HEK293 (cell line): ENCODE results near the gene NUP50.

ENCODE experiments used
- CTCF ChIA-PET: fragments of 350-600 bp; formaldehyde crosslinking; extraction: SDS; loops from one replicate; lab custom pipeline; 2021; ENCODE audit warnings: antibody characterized with exemption; lab: Yijun Ruan, JAX
- POLR2A ChIA-PET: fragments of 300-600 bp; formaldehyde crosslinking; extraction: SDS; loops from one replicate; lab custom pipeline; 2020; ENCODE audit warnings: antibody characterized with exemption, inconsistent platforms; lab: Yijun Ruan, JAX
- H3K27ac ChIP-seq: fragments of 200-500 bp; sonication (Bioruptor generic); 2 replicates; pipeline ENCODE4 v1.5.1; 2014; ENCODE audit warnings: low read depth, low read length, control low read depth, inconsistent platforms; ENCODE audit errors: extremely low read depth
- H3K36me3 ChIP-seq, 2 experiments: fragments of 200-500 bp in 1 of 2; sonication (Bioruptor generic) in 1 of 2; 1 replicate in 1 of 2; 2 replicates in 1 of 2; pipeline ENCODE4 v1.5.1; 2014 to 2017; ENCODE audit warnings: inconsistent platforms in 2 of 2, low read length in 2 of 2; ENCODE audit not compliant: control insufficient read depth in 2 of 2, insufficient read depth in 1 of 2
- H3K4me1 ChIP-seq: fragments of 200-500 bp; sonication (Bioruptor generic); 2 replicates; pipeline ENCODE4 v1.5.1; 2014; ENCODE audit warnings: mild to moderate bottlenecking, low read length, inconsistent platforms; ENCODE audit not compliant: control insufficient read depth, insufficient read depth
- H3K4me3 ChIP-seq: 2 replicates; pipeline ENCODE4 v1.5.1; 2011; ENCODE audit warnings: low read depth, mild to moderate bottlenecking, control low read depth, low read length, moderate library complexity
- H3K9me3 ChIP-seq: fragments of 200-500 bp; sonication (Bioruptor generic); 2 replicates; pipeline ENCODE4 v1.5.1; 2014; ENCODE audit warnings: low read depth, low read length, inconsistent platforms; ENCODE audit not compliant: control insufficient read depth, insufficient read depth
- KLF1 ChIP-seq: fragments of 450-650 bp; formaldehyde crosslinking; IDR thresholded peaks from 2 replicates; pipeline ENCODE4 v1.5.1; 2016; ENCODE audit warnings: missing biosample characterization, missing genetic modification characterization
- ZNF202 ChIP-seq: fragments of 450-650 bp; formaldehyde crosslinking; IDR thresholded peaks from 2 replicates; pipeline ENCODE4 v1.5.1; 2016; ENCODE audit warnings: missing biosample characterization, missing genetic modification characterization, borderline replicate concordance
- ZNF248 ChIP-seq: fragments of 450-650 bp; formaldehyde crosslinking; IDR thresholded peaks from 2 replicates; pipeline ENCODE4 v1.5.1; 2017; ENCODE audit warnings: missing biosample characterization, missing genetic modification characterization
- ZNF391 ChIP-seq: fragments of 450-650 bp; formaldehyde crosslinking; IDR thresholded peaks from 2 replicates; pipeline ENCODE4 v1.5.1; 2016; ENCODE audit warnings: low read depth, missing biosample characterization, missing genetic modification characterization, borderline replicate concordance
- ZNF423 ChIP-seq: fragments of 450-650 bp; formaldehyde crosslinking; IDR thresholded peaks from 2 replicates; pipeline ENCODE4 v1.5.1; 2016; ENCODE audit warnings: missing biosample characterization, missing genetic modification characterization
- ZNF473 ChIP-seq: fragments of 450-650 bp; formaldehyde crosslinking; IDR thresholded peaks from 2 replicates; pipeline ENCODE4 v1.5.1; 2017; ENCODE audit warnings: missing biosample characterization, missing genetic modification characterization
- ZNF514 ChIP-seq: fragments of 450-650 bp; formaldehyde crosslinking; IDR thresholded peaks from 2 replicates; pipeline ENCODE4 v1.5.1; 2016; ENCODE audit warnings: missing biosample characterization, missing genetic modification characterization
- ZNF596 ChIP-seq: fragments of 450-650 bp; IDR thresholded peaks from 2 replicates; pipeline ENCODE4 v1.5.0; 2018; ENCODE audit warnings: missing biosample characterization, mild to moderate bottlenecking, missing genetic modification characterization, moderate library complexity
- ZNF707 ChIP-seq: fragments of 450-650 bp; formaldehyde crosslinking; IDR thresholded peaks from 2 replicates; pipeline ENCODE4 v1.5.1; 2016; ENCODE audit warnings: missing biosample characterization, missing genetic modification characterization
- ZNF747 ChIP-seq: fragments of 450-650 bp; formaldehyde crosslinking; IDR thresholded peaks from 2 replicates; pipeline ENCODE4 v1.5.1; 2016; ENCODE audit warnings: missing biosample characterization, missing genetic modification characterization
- TF ChIP-seq, protein P1 (sequence below): fragments of 450-650 bp; formaldehyde crosslinking; conservative IDR thresholded peaks from 2 replicates; pipeline ENCODE4 v1.5.1; 2016; ENCODE audit warnings: low read depth, missing biosample characterization, missing genetic modification characterization
- TF ChIP-seq, protein P2 (sequence below): fragments of 450-650 bp; formaldehyde crosslinking; IDR thresholded peaks from 2 replicates; pipeline ENCODE4 v1.5.1; 2016; ENCODE audit warnings: missing biosample characterization, missing genetic modification characterization, low read depth
- TF ChIP-seq, protein P3 (sequence below): fragments of 450-650 bp; formaldehyde crosslinking; IDR thresholded peaks from 2 replicates; pipeline ENCODE4 v1.5.1; 2016; ENCODE audit warnings: missing biosample characterization, missing genetic modification characterization, borderline replicate concordance

Gene NUP50

DNA sequence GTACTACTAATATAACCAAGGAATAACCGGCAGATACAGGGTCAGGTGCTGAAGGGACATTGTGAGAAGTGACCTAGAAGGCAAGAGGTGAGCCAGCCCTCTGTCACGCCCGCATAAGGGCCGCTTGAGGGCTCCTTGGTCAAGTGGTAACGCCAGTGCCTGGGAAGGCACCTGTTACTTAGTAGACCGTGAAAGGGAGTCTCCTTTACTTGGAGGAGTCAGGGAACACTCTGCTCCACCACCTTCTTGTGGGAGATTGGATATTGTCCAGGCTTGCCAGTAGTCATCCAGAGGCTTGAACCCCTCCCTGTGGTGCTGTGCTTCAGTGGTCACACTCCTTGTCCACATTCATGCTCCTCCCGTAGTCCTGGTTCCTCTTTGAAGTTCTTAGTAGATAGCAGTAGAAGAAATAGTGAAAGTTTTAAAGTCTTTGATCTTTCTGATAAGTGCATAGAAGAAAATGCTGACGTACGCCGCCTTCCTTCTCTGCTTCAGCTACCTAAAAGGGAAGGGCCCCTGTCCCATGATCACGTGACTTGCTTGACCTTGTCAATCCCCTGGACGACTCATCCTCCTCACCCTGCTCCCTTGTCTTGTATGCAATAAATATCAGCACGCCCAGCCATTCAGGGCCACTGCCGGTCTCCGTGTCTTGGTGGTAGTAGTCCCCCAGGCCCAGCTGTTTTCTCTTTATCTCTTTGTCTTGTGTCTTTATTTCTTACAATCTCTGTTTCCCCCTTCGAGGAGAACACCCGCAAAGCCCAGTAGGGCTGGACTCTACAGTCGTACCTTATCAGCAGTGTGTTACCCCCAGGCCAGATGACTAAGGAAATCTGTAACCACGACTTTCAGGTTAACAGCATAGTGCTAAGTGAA, 6.1 kb downstream of the NUP50 start (continued):
- TF ChIP-seq, protein P1, sequence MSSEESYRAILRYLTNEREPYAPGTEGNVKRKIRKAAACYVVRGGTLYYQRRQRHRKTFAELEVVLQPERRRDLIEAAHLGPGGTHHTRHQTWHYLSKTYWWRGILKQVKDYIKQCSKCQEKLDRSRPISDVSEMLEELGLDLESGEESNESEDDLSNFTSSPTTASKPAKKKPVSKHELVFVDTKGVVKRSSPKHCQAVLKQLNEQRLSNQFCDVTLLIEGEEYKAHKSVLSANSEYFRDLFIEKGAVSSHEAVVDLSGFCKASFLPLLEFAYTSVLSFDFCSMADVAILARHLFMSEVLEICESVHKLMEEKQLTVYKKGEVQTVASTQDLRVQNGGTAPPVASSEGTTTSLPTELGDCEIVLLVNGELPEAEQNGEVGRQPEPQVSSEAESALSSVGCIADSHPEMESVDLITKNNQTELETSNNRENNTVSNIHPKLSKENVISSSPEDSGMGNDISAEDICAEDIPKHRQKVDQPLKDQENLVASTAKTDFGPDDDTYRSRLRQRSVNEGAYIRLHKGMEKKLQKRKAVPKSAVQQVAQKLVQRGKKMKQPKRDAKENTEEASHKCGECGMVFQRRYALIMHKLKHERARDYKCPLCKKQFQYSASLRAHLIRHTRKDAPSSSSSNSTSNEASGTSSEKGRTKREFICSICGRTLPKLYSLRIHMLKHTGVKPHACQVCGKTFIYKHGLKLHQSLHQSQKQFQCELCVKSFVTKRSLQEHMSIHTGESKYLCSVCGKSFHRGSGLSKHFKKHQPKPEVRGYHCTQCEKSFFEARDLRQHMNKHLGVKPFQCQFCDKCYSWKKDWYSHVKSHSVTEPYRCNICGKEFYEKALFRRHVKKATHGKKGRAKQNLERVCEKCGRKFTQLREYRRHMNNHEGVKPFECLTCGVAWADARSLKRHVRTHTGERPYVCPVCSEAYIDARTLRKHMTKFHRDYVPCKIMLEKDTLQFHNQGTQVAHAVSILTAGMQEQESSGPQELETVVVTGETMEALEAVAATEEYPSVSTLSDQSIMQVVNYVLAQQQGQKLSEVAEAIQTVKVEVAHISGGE (tag by site-specific recombination): no peak
- TF ChIP-seq ZNF202 (tag by site-specific recombination): no peak

DNA sequence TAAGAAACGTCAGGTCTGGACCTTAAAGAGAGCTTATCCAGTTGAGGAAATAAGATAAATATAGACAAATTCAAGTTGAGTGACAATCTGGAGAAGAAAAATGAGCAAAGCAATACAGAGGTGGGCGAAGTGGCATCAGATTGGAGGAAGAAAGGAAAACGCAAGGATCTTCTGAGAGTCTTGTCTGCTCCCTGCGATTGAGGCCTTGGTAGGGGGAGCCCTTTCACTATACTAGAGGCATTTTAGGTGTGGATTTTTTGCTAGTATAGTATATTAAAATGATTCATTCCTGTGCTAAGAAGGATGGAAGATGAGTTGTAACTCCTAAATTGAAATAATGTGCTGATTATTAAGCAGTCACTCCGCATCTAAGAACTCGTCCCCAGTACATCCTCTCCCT, 8.1 kb downstream of the NUP50 start:
- Histone ChIP-seq H3K9me3 (no peaks in the 10 kb centered on the region), H3K36me3 (peaks cover 89 to 100% of the 10 kb centered on the region in 2 experiments), H3K4me3 (no peak overlapping the region), H3K27ac (no peak overlapping the region), H3K4me1 (no peaks in the 10 kb centered on the region)
- CTCF ChIA-PET: interaction anchor here (0.6 to 1.5 kb wide), 3 partner anchors 33 to 61 kb away, joined by 3 to 4 read pairs (median 3); no protein-coding TSS in a partner anchor
- no peak for TF ChIP-seq ZNF747
- no peak for TF ChIP-seq ZNF514 (tag by site-specific recombination)
- no peak for TF ChIP-seq ZNF596 (tag by site-specific recombination)
- POLR2A ChIA-PET: no interaction called here

DNA sequence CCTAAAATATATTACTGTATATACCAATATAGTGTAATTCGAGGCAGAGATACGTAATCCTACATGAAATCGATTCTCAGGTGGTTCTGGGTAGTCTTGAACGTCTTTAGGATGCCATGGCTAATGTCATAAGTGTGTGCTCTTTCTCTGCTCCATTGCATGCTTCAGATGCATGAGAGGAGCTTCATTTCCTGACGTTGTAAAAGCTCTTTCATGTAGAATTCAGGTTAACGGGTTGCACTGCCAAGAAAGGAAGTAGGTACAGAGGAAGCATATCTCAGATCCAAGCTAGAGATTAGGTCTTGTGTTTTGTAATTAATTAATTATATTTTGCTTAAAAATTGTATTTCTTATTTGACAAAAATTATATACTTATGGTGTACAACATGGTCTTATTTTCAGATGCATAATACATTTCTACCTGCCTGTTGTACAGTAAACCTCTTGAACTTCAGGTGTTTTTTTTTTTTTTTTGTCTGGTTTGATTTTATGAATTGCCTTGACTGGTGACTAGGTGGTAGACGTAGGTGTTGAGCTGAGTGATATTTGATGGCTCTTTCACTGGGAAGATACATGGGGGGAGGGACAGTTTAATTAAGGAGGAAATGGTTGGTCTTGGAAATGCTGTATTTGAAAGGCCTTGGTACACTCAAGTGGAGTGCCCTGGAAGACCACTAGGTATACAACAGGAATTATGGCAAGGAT, 9.3 kb downstream of the NUP50 start:
- POLR2A ChIA-PET: interaction anchor here (1.6 to 2.4 kb wide), 2 partner anchors 7 to 10 kb away, joined by 8 to 9 read pairs; partner anchors contain the start of gene NUP50
- TF ChIP-seq, protein P2, sequence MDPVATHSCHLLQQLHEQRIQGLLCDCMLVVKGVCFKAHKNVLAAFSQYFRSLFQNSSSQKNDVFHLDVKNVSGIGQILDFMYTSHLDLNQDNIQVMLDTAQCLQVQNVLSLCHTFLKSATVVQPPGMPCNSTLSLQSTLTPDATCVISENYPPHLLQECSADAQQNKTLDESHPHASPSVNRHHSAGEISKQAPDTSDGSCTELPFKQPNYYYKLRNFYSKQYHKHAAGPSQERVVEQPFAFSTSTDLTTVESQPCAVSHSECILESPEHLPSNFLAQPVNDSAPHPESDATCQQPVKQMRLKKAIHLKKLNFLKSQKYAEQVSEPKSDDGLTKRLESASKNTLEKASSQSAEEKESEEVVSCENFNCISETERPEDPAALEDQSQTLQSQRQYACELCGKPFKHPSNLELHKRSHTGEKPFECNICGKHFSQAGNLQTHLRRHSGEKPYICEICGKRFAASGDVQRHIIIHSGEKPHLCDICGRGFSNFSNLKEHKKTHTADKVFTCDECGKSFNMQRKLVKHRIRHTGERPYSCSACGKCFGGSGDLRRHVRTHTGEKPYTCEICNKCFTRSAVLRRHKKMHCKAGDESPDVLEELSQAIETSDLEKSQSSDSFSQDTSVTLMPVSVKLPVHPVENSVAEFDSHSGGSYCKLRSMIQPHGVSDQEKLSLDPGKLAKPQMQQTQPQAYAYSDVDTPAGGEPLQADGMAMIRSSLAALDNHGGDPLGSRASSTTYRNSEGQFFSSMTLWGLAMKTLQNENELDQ (tag by site-specific recombination): no peak
- TF ChIP-seq, protein P3, sequence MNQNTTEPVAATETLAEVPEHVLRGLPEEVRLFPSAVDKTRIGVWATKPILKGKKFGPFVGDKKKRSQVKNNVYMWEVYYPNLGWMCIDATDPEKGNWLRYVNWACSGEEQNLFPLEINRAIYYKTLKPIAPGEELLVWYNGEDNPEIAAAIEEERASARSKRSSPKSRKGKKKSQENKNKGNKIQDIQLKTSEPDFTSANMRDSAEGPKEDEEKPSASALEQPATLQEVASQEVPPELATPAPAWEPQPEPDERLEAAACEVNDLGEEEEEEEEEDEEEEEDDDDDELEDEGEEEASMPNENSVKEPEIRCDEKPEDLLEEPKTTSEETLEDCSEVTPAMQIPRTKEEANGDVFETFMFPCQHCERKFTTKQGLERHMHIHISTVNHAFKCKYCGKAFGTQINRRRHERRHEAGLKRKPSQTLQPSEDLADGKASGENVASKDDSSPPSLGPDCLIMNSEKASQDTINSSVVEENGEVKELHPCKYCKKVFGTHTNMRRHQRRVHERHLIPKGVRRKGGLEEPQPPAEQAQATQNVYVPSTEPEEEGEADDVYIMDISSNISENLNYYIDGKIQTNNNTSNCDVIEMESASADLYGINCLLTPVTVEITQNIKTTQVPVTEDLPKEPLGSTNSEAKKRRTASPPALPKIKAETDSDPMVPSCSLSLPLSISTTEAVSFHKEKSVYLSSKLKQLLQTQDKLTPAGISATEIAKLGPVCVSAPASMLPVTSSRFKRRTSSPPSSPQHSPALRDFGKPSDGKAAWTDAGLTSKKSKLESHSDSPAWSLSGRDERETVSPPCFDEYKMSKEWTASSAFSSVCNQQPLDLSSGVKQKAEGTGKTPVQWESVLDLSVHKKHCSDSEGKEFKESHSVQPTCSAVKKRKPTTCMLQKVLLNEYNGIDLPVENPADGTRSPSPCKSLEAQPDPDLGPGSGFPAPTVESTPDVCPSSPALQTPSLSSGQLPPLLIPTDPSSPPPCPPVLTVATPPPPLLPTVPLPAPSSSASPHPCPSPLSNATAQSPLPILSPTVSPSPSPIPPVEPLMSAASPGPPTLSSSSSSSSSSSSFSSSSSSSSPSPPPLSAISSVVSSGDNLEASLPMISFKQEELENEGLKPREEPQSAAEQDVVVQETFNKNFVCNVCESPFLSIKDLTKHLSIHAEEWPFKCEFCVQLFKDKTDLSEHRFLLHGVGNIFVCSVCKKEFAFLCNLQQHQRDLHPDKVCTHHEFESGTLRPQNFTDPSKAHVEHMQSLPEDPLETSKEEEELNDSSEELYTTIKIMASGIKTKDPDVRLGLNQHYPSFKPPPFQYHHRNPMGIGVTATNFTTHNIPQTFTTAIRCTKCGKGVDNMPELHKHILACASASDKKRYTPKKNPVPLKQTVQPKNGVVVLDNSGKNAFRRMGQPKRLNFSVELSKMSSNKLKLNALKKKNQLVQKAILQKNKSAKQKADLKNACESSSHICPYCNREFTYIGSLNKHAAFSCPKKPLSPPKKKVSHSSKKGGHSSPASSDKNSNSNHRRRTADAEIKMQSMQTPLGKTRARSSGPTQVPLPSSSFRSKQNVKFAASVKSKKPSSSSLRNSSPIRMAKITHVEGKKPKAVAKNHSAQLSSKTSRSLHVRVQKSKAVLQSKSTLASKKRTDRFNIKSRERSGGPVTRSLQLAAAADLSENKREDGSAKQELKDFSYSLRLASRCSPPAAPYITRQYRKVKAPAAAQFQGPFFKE (tag by site-specific recombination): no peak
- TF ChIP-seq ZNF473 (tag by site-specific recombination): no peak
- no peak for TF ChIP-seq ZNF248 (tag by site-specific recombination)
- no peak for TF ChIP-seq ZNF423 (tag by site-specific recombination)
- no peak for TF ChIP-seq ZNF391
- no peak for TF ChIP-seq KLF1 (tag by site-specific recombination)
- TF ChIP-seq ZNF707 (tag by site-specific recombination): no peak
- TF ChIP-seq, all 188 proteins: peak for 0
- H3K9me3 ChIP-seq: no peaks in the 10 kb centered on the region
- no peak overlapping the region for H3K4me3 ChIP-seq
- H3K36me3 ChIP-seq: peaks cover 87 to 100% of the 10 kb centered on the region in 2 experiments
- CTCF ChIA-PET: interaction anchor here (0.7 to 1.5 kb wide), 2 partner anchors 35 to 898 kb away, joined by 3 to 4 read pairs; no protein-coding TSS in a partner anchor
- no peaks in the 10 kb centered on the region for H3K4me1 ChIP-seq
- no peak overlapping the region for H3K27ac ChIP-seq
